ENCODE data around the gene HTT-AS. TPM values are rescaled to one million over a fixed set of nuclear protein-coding genes. Genes with fewer than 3 reads are reported as not detected.

The HTT-AS gene
- polyA plus RNA-seq, 1 of the 3 experiments (the other 2 are of a cell fraction) = not detected

DNA sequence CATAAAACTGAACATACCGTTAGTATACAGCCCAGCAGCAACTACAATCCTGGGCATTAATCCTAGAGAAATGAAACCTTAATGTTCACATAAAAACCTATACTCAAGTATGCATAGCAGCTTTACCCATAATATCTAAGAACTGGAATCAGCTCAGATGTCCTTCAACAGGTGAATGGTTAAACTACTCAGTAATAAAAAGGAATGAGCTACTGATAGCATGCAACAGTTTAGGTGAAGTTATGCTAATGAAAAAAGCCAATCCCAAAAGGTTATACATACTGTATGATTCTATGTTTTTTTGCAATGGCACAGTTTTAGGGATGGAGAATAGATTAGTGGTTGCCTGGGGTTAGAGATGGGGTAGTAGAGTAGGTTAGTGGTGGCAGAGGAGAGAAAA lies 9.4 kb upstream of the HTT-AS start:
- no peak overlapping the region for H3K4me3 ChIP-seq (ENCODE audit: low read depth in 2 of 2, low read length in 1 of 2)
- H3K9me2 ChIP-seq = no peaks in the 10 kb centered on the region
- H3K9ac ChIP-seq = no peak overlapping the region
- H3F3A ChIP-seq (replicated peaks; ENCODE audit: insufficient read depth) = peaks cover 4% of the 10 kb centered on the region
- peaks cover 6% of the 10 kb centered on the region in 2 experiments for H3K36me3 ChIP-seq (replicated peaks in 1 of 2; ENCODE audit: control insufficient read depth in 1 of 2, insufficient read depth in 2 of 2, low read length in 1 of 2)
- no peak overlapping the region for H3K27ac ChIP-seq (ENCODE audit: low read depth in 2 of 2, low read length in 1 of 2)
- no peak overlapping the region for H2AFZ ChIP-seq (ENCODE audit: low read depth)
- peaks cover 76% of the 10 kb centered on the region for H4K20me1 ChIP-seq (ENCODE audit: insufficient read depth)
- TF ChIP-seq RFX5 (IDR thresholded peaks at IDR 0.05; ENCODE audit: low read length) (no peak), YY1 (IDR thresholded peaks at IDR 0.05; ENCODE audit: low read depth) (no peak), SMC3 (IDR thresholded peaks at IDR 0.05; ENCODE audit: low read depth, low read length) (no peak), FOSL2 (IDR thresholded peaks at IDR 0.05; ENCODE audit: borderline replicate concordance, low read depth) (no peak), JUND (IDR thresholded peaks at IDR 0.05) (no peak), RCOR1 (IDR thresholded peaks at IDR 0.05; ENCODE audit: low read length) (no peak), GABPA (IDR thresholded peaks at IDR 0.05; ENCODE audit: low read depth) (no peak), FOXJ3 (CRISPR knock-in tag; IDR thresholded peaks at IDR 0.05) (no peak), NFIC (IDR thresholded peaks at IDR 0.05; ENCODE audit: borderline replicate concordance) (no peak), SIN3A (IDR thresholded peaks at IDR 0.05; ENCODE audit: borderline replicate concordance, low read depth, low read length) (no peak), EP300 (IDR thresholded peaks at IDR 0.05; ENCODE audit: borderline replicate concordance in 1 of 2, low read depth in 1 of 2, low read length in 1 of 2) (no peak), TEAD4 (IDR thresholded peaks at IDR 0.05; ENCODE audit: borderline replicate concordance, insufficient read depth) (no peak)
- TF ChIP-seq, protein P1, sequence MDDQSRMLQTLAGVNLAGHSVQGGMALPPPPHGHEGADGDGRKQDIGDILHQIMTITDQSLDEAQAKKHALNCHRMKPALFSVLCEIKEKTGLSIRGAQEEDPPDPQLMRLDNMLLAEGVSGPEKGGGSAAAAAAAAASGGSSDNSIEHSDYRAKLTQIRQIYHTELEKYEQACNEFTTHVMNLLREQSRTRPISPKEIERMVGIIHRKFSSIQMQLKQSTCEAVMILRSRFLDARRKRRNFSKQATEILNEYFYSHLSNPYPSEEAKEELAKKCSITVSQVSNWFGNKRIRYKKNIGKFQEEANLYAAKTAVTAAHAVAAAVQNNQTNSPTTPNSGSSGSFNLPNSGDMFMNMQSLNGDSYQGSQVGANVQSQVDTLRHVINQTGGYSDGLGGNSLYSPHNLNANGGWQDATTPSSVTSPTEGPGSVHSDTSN (IDR thresholded peaks at IDR 0.05) = no peak
- TF ChIP-seq, protein P2, sequence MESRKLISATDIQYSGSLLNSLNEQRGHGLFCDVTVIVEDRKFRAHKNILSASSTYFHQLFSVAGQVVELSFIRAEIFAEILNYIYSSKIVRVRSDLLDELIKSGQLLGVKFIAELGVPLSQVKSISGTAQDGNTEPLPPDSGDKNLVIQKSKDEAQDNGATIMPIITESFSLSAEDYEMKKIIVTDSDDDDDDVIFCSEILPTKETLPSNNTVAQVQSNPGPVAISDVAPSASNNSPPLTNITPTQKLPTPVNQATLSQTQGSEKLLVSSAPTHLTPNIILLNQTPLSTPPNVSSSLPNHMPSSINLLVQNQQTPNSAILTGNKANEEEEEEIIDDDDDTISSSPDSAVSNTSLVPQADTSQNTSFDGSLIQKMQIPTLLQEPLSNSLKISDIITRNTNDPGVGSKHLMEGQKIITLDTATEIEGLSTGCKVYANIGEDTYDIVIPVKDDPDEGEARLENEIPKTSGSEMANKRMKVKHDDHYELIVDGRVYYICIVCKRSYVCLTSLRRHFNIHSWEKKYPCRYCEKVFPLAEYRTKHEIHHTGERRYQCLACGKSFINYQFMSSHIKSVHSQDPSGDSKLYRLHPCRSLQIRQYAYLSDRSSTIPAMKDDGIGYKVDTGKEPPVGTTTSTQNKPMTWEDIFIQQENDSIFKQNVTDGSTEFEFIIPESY (IDR thresholded peaks at IDR 0.05; ENCODE audit: borderline replicate concordance, low read depth) = no peak
- TF ChIP-seq, protein P3, sequence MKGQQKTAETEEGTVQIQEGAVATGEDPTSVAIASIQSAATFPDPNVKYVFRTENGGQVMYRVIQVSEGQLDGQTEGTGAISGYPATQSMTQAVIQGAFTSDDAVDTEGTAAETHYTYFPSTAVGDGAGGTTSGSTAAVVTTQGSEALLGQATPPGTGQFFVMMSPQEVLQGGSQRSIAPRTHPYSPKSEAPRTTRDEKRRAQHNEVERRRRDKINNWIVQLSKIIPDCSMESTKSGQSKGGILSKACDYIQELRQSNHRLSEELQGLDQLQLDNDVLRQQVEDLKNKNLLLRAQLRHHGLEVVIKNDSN (IDR thresholded peaks at IDR 0.05; ENCODE audit: borderline replicate concordance, low read depth) = no peak
- H3K27me3 ChIP-seq (ENCODE audit: insufficient read depth) = no peaks in the 10 kb centered on the region
- no peak for DNase-seq
- no peaks in the 10 kb centered on the region for H3K9me3 ChIP-seq
- H3K4me2 ChIP-seq = no peak overlapping the region
- ChIA-PET CTCF (interaction anchor here (0.8 to 2.4 kb wide), 2 partner anchors 22 to 24 kb away, joined by 3 to 11 read pairs; no protein-coding TSS in a partner anchor), POLR2A (no interaction called here)
- WGBS (ENCODE audit: low lambda C conversion rate) = 15% methylated on average over 1 of the region's 1 CpG
- no peaks in the 10 kb centered on the region for H3K4me1 ChIP-seq (ENCODE audit: control insufficient read depth in 1 of 2, insufficient read depth in 2 of 2, low read depth in 1 of 2, low read length in 1 of 2)
- H3K79me2 ChIP-seq (ENCODE audit: insufficient read depth) = peaks cover 99% of the 10 kb centered on the region
